Mesothelial cell of epicardium (in vitro differentiated cells): ENCODE results near the gene CRB3. TPM values are rescaled to one million over a fixed set of nuclear protein-coding genes. Genes with fewer than 3 reads are reported as not detected.

Source experiments
- DNase-seq, 2 experiments: peaks; one replicate each; pipeline ENCODE4 v3.0.0; 2021; ENCODE audit warnings: low spot score in 2 of 2; ENCODE audit not compliant: unreplicated experiment in 2 of 2
- H3K27ac Mint-ChIP-seq: 2 replicates; pipeline ENCODE4 v1.8.0; 2021; ENCODE audit warnings: mixed read lengths
- H3K27me3 Mint-ChIP-seq: 2 replicates; pipeline ENCODE4 v1.8.0; 2021; ENCODE audit warnings: low read depth, mixed read lengths
- H3K36me3 Mint-ChIP-seq: 2 replicates; pipeline ENCODE4 v1.8.0; 2021; ENCODE audit warnings: mixed read lengths
- H3K4me1 Mint-ChIP-seq: 2 replicates; pipeline ENCODE4 v1.8.0; 2021; ENCODE audit warnings: mixed read lengths
- H3K4me3 Mint-ChIP-seq: 2 replicates; pipeline ENCODE4 v1.8.0; 2021; ENCODE audit warnings: mild to moderate bottlenecking, moderate library complexity, mixed read lengths
- H3K9me3 Mint-ChIP-seq: 2 replicates; pipeline ENCODE4 v1.8.0; 2021; ENCODE audit warnings: mixed read lengths
- total RNA-seq: library from RNA; stranded (reverse); gene quantifications from 3 replicates; pipeline ENCODE4 v1.2.1, GENCODE V29; 2021
- TF ChIP-seq, protein P1 (sequence below): fragments of 200-600 bp; sonication (generic); IDR thresholded peaks from one replicate; pipeline ENCODE4 v1.5.0; 2021; ENCODE audit warnings: antibody characterized with exemption; ENCODE audit not compliant: unreplicated experiment

CRB3 gene
- total RNA-seq, 1 donor from 2014 or later: 20.6 TPM

DNA sequence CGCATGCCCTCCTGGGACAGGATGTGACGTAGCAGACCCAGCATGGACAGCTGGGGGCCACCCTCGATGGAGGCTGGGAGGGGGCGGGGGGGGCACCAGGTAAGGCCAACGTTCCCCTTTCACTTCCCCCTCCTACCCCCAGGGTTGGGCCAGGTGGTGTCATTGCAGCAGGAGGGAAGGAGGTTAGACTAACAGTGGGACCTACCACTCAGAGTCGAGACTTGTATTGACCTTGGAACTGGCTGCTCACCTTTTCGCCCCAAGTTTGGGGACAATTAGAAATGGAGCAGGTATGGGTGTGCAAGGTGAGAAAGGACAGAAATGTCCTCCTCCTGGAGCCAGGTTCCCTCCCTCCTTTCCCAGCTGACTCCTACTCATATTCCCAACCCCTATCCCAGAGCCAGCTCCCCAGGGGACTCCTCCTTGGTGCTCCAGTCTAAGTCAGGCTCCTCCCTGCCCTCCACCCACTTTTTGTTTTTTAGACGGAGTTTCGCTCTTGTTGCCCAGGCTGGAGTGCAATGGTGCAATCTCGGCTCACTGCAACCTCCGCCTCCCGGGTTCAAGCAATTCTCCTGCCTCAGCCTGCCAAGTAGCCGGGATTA, 21.9 kb upstream of the CRB3 start:
- peaks cover 8% of the 10 kb centered on the region for H3K9me3 Mint-ChIP-seq
- H3K27me3 Mint-ChIP-seq: no peaks in the 10 kb centered on the region
- no peak for DNase-seq
- H3K4me3 Mint-ChIP-seq: no peak overlapping the region
- H3K4me1 Mint-ChIP-seq: no peaks in the 10 kb centered on the region
- TF ChIP-seq, protein P1, sequence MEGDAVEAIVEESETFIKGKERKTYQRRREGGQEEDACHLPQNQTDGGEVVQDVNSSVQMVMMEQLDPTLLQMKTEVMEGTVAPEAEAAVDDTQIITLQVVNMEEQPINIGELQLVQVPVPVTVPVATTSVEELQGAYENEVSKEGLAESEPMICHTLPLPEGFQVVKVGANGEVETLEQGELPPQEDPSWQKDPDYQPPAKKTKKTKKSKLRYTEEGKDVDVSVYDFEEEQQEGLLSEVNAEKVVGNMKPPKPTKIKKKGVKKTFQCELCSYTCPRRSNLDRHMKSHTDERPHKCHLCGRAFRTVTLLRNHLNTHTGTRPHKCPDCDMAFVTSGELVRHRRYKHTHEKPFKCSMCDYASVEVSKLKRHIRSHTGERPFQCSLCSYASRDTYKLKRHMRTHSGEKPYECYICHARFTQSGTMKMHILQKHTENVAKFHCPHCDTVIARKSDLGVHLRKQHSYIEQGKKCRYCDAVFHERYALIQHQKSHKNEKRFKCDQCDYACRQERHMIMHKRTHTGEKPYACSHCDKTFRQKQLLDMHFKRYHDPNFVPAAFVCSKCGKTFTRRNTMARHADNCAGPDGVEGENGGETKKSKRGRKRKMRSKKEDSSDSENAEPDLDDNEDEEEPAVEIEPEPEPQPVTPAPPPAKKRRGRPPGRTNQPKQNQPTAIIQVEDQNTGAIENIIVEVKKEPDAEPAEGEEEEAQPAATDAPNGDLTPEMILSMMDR: no peak
- H3K36me3 Mint-ChIP-seq: peaks cover 33% of the 10 kb centered on the region
- no peak overlapping the region for H3K27ac Mint-ChIP-seq

DNA sequence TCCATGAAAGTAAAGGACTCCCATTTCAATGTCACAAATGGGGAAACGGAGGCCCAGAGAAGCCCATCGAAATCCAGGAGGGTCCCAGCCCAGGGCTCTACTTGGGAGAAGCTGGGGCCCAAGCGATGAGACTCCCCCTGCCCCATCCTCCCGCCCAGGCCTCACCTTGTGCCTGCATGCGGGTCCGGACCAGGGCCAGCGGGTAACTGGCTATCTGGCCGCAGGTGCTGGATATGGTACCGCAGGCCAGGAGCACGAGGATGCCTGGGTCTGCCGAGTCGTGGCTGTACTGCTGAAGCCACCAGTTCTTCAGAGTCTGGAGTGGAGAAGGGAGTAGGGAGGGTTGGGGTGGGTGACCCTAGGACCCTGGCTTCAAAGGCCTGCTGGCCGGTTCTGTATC, 20.1 kb upstream of the CRB3 start:
- TF ChIP-seq, protein P1: no peak
- Mint-ChIP-seq H3K36me3 (peaks cover 33% of the 10 kb centered on the region), H3K27ac (no peak overlapping the region)

DNA sequence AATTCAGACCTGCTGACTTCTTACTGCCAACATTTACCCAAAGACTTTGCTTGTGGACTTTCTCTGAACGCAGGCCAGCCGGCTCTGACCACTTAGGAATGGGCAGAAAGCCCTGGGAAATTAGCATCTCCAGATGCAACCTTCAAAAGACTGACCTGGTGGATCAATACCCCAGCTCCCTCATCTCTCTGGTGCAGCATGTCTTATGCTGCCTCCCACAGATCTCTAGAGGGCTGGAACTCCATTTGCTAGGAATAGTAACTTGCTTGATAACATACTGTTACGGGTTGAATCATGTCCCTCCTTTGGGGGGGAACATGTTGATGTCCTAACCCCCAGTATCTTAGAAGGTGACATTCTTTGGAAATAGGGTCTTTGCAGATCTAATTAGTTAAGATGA, 17.6 kb upstream of the CRB3 start:
- TF ChIP-seq, protein P1: no peak
- no peak overlapping the region for H3K4me3 Mint-ChIP-seq
- peaks cover 35% of the 10 kb centered on the region for H3K36me3 Mint-ChIP-seq
- no peak overlapping the region for H3K27ac Mint-ChIP-seq
- no peaks in the 10 kb centered on the region for H3K4me1 Mint-ChIP-seq
- H3K27me3 Mint-ChIP-seq: no peaks in the 10 kb centered on the region
- DNase-seq: no peak
- H3K9me3 Mint-ChIP-seq: peaks cover 8% of the 10 kb centered on the region

More for the DNA sequence above, 20.1 kb upstream of the CRB3 start:
- H3K4me3 Mint-ChIP-seq: no peak overlapping the region
- no peaks in the 10 kb centered on the region for H3K4me1 Mint-ChIP-seq
- peaks cover 8% of the 10 kb centered on the region for H3K9me3 Mint-ChIP-seq
- H3K27me3 Mint-ChIP-seq: no peaks in the 10 kb centered on the region
- DNase-seq: no peak

GRCh38 chr19:6448045-6448444, 16.0 kb upstream of the CRB3 start:
- H3K9me3 Mint-ChIP-seq: peaks cover 12% of the 10 kb centered on the region
- H3K4me1 Mint-ChIP-seq: no peaks in the 10 kb centered on the region
- no peak for DNase-seq
- no peaks in the 10 kb centered on the region for H3K27me3 Mint-ChIP-seq
- H3K4me3 Mint-ChIP-seq: no peak overlapping the region
- H3K27ac Mint-ChIP-seq: no peak overlapping the region
- peaks cover 47% of the 10 kb centered on the region for H3K36me3 Mint-ChIP-seq
- TF ChIP-seq, protein P1: no peak

DNA sequence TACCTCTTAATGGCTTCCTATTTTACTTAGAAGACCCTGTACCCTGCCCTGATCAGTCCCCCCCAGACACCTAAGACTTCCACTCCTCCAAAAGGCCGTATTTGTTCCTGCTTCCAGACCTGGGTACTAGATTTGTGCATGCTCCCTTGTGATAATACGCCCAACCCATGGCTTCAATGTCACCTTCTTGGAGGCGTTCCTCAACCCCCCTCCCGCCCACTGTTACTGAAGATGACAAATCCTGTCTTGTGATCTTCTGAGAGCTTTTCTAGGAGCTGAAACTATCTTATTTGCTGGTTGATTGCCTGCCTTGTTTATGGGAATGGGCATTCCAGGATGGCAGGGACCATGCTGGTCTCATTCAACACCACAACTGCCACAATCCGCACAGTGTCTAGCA, 13.9 kb upstream of the CRB3 start:
- H3K9me3 Mint-ChIP-seq: peaks cover 21% of the 10 kb centered on the region
- H3K27ac Mint-ChIP-seq: no peak overlapping the region
- no peaks in the 10 kb centered on the region for H3K27me3 Mint-ChIP-seq
- H3K36me3 Mint-ChIP-seq: peaks cover 62% of the 10 kb centered on the region
- TF ChIP-seq, protein P1: no peak
- H3K4me3 Mint-ChIP-seq: no peak overlapping the region
- no peaks in the 10 kb centered on the region for H3K4me1 Mint-ChIP-seq
- no peak for DNase-seq
